ENCODE results near the gene CDK5RAP1. TPM values are rescaled to one million over a fixed set of nuclear protein-coding genes. Genes with fewer than 3 reads are reported as not detected.

Gene CDK5RAP1
- total RNA-seq, 1 donor from 2014 or later, result 59.6 TPM

- Mint-ChIP-seq H3K4me1 (ENCODE audit: low read depth) (no peaks in the 10 kb centered on the region), H3K36me3 (ENCODE audit: insufficient read depth) (no peaks in the 10 kb centered on the region), H3K9me3 (ENCODE audit: low read depth) (no peaks in the 10 kb centered on the region), H3K4me3 (ENCODE audit: low read depth) (no peak overlapping the region), H3K27ac (no peak overlapping the region), H3K27me3 (no peaks in the 10 kb centered on the region)
- DNase-seq (ENCODE audit: low spot score, unreplicated experiment), result no peak
- TF ChIP-seq CTCF (IDR thresholded peaks at IDR 0.05; ENCODE audit: unreplicated experiment), result no peak
Measured at GRCh38 chr20:33339515-33340058, 61.7 kb downstream of the CDK5RAP1 start.

- TF ChIP-seq CTCF (IDR thresholded peaks at IDR 0.05; ENCODE audit: unreplicated experiment), result no peak
- no peak overlapping the region for H3K27ac Mint-ChIP-seq
Measured at GRCh38 chr20:33338467-33339258, 62.7 kb downstream of the CDK5RAP1 start.

GRCh38 chr20:33337531-33338165 lies 63.7 kb downstream of the CDK5RAP1 start:
- no peak for TF ChIP-seq CTCF (IDR thresholded peaks at IDR 0.05; ENCODE audit: unreplicated experiment)
- Mint-ChIP-seq H3K36me3 (ENCODE audit: insufficient read depth) (no peaks in the 10 kb centered on the region), H3K4me3 (ENCODE audit: low read depth) (no peak overlapping the region), H3K27me3 (peaks cover 1% of the 10 kb centered on the region), H3K9me3 (ENCODE audit: low read depth) (no peaks in the 10 kb centered on the region), H3K4me1 (ENCODE audit: low read depth) (no peaks in the 10 kb centered on the region), H3K27ac (no peak overlapping the region)
- no peak for DNase-seq (ENCODE audit: low spot score, unreplicated experiment)

More at GRCh38 chr20:33338467-33339258, 62.7 kb downstream of the CDK5RAP1 start:
- Mint-ChIP-seq H3K36me3 (ENCODE audit: insufficient read depth) (no peaks in the 10 kb centered on the region), H3K4me1 (ENCODE audit: low read depth) (no peaks in the 10 kb centered on the region), H3K27me3 (no peaks in the 10 kb centered on the region), H3K9me3 (ENCODE audit: low read depth) (no peaks in the 10 kb centered on the region), H3K4me3 (ENCODE audit: low read depth) (no peak overlapping the region)
- no peak for DNase-seq (ENCODE audit: low spot score, unreplicated experiment)

- no peaks in the 10 kb centered on the region for H3K4me1 Mint-ChIP-seq (ENCODE audit: low read depth)
- no peaks in the 10 kb centered on the region for H3K36me3 Mint-ChIP-seq (ENCODE audit: insufficient read depth)
- DNase-seq (ENCODE audit: low spot score, unreplicated experiment), result no peak
- H3K27ac Mint-ChIP-seq, result no peak overlapping the region
- H3K9me3 Mint-ChIP-seq (ENCODE audit: low read depth), result no peaks in the 10 kb centered on the region
- H3K27me3 Mint-ChIP-seq, result peaks cover 5% of the 10 kb centered on the region
- TF ChIP-seq CTCF (IDR thresholded peaks at IDR 0.05; ENCODE audit: unreplicated experiment), result no peak
- no peak overlapping the region for H3K4me3 Mint-ChIP-seq (ENCODE audit: low read depth)
Measured at GRCh38 chr20:33337119-33337518, 64.2 kb downstream of the CDK5RAP1 start.

- H3K27me3 Mint-ChIP-seq, result peaks cover 5% of the 10 kb centered on the region
- no peak overlapping the region for H3K27ac Mint-ChIP-seq
- H3K36me3 Mint-ChIP-seq (ENCODE audit: insufficient read depth), result no peaks in the 10 kb centered on the region
- DNase-seq (ENCODE audit: low spot score, unreplicated experiment), result no peak
- no peaks in the 10 kb centered on the region for H3K9me3 Mint-ChIP-seq (ENCODE audit: low read depth)
- no peak overlapping the region for H3K4me3 Mint-ChIP-seq (ENCODE audit: low read depth)
- no peak for TF ChIP-seq CTCF (IDR thresholded peaks at IDR 0.05; ENCODE audit: unreplicated experiment)
- H3K4me1 Mint-ChIP-seq (ENCODE audit: low read depth), result no peaks in the 10 kb centered on the region
Measured at GRCh38 chr20:33336375-33336774, 64.9 kb downstream of the CDK5RAP1 start.

All from progenitor cell of endocrine pancreas (in vitro differentiated cells).